HG03025 (cell line): ENCODE measurements around the gene SNRPD3.

Experiments used
- ATAC-seq: cut with Tn5 transposase; IDR thresholded peaks from one replicate; pipeline ENCODE4 v1.9.1; 2021; ENCODE audit warnings: mild to moderate bottlenecking, moderate library complexity; ENCODE audit not compliant: unreplicated experiment, low FRiP score

The SNRPD3 gene

DNA sequence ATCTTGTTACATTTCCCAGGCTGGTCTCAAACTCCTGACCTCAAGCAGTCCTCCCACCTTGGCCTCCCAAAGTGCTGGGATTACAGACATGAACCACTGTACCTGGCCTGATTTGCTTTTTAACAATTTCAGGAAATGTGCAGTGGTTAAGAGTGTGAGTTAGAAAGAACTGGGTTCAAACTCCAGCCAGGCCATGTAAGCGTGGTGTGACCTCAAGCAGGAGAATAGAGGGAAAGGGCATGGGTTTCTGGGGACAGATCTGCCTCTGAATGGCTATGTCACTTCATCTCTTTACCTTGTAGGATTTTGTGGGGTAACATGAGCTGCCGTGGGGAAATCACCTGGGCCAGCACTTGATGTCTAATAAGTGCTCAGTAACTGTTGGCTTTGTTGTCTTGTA is 9.3 kb downstream of the SNRPD3 start:
- ATAC-seq = no peak

DNA sequence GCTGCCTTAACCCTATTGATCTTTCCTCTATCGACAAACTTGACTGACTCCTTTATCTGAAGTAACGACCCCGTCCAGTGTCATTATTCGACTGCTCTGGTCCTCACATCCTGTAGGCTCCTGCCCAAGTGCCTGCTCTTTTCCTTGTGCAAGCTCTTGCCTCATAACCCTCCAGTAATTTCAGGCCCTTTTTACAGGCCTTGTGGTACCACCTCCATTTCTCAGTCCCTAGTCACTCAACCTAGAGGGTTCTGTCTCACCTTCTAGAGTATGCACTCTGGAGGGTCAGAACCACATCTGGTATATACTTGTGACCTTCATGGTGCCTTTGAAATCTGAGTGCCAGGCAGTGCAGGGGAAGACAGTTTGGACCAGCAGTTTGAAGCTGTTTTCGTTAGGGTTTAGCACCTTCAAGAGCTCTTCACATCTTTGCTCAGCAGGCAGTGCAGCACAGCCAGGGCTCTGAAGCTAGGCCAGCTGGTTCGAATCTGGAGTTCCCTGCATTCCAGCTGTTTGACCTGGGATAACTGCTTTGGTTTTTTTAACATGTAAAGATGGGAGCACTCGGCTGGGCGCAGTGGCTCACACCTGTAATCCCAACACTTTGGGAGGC is 11.2 kb downstream of the SNRPD3 start:
- no peak for ATAC-seq

DNA sequence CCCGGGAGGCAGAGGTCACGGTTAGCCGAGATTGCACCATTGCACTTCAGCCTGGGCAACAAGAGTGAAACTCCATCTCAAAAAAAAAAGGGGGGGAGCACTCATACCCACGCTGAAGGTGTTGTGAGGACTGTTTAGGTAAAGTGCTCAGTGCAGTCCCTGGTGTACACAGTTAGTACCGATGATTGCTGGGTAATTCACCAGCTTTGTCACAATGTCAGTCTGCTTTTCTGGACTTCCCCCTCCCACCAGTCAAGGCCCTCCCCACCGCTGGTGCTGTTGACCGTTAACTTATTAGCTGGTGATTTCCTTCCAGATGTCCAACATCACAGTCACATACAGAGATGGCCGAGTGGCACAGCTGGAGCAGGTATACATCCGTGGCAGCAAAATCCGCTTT is 11.9 kb downstream of the SNRPD3 start:
- no peak for ATAC-seq

DNA sequence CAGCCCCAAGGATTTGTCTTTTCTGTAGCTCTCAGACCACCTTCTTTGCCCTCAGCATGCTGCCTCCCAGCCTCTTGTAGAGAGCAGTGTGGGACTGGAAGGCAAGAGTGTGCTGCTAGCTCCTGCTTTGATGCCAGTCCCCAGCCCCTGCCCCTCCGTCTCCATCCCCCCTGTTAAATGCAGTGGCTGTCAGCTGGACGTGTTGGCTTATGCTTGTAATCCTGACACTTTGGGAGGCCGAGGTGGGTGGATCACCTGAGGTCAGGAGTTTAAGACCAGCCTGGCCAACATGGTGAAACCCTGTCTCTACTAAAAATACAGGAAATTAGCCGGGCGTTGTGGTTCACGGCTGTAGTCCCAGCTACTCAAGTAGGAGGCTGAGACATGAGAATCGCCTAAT is 15.5 kb downstream of the SNRPD3 start:
- no peak for ATAC-seq

DNA sequence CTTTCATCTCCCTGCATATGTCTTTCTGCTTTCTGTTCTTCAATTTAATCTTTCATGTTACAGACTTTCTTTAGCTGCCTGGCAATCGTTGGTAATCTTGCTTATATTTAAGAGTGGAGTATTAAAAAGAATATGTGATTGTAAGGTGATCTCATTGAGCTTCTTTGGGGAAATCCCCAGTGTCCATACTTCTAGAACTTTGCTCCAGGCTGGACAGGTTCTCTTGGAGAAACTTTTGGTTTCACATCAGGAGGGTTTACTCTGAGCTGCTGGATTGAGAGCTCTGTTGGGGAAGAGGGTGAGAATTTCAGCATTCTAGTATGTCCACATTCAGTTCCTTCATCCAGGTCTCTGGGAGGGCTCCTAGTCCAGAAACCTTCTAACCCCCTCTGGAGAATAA is 21.0 kb downstream of the SNRPD3 start:
- no peak for ATAC-seq

DNA sequence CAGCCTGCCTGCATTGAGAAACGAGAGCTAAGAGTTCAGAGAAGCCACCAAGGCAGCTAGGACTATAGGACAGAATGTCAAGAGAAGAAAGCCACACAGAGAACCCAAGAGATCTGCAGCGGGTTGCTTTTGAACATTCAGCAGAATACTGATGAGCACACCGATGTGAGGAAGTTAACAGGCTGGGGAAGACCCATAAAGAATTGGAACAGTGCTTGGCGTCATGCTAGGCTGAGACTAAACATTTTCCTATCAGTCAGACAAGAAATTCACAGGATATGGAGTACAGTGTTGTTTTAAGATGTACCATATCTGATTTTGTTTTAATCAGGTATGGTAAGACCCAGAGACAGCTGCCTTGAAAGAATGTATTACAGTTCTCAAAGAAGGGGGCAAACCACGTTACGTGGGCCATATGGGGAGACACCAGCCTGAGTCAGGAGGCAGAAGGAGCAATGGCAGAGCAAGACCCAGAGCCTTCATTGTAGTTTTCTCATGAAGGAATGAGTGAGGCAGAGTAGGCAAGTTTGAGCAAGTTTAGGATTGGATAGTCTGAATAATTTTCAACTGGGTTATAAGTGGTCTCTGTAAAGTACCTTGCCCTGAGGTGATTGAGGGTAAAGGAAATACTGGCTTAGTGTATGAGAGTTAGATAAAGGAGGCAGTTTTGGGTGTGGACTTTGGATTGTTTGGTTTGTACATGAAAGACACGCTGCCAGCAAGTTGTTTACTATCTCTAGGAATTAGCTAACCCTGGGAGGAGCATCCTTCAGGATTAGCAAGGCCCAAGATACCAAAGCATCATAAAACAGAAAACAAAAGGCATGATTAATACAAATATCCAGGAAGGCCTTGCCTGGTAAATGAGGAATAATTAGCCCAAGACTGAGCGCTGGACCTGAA is 22.8 kb downstream of the SNRPD3 start:
- ATAC-seq = no peak

DNA sequence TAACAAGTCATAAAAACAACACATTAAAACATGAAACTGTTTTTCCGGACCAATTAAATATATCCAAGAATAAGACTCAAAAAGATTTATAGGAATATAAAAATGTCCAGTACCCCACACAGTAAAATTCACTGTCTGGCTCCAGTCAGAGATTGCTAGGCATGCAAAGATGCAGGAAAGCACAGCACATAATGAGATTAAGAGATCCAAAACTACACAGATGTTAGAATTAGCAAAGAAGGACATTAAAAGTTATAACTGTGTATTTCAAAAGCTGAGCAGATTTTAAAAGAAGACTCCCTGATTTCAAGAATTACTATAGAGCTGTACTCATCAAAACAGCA is 23.4 kb downstream of the SNRPD3 start:
- ATAC-seq = no peak

DNA sequence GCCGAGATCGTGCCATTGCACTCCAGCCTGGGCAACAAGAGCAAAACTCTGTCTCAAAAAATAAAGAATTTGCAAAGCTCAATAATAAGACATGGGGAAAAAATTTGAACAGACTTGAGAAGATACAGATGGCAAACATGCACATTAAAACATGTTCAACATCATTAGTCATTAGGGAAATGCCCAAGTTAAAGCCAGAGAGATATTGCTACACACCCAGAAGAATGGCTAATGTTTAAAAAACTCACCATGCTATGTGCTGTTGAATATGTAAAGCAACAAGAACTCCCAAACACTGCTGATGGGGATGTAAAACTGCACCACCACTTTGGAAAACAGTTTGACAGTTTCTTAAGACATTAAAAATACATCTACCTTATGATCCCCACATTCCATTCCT is 24.5 kb downstream of the SNRPD3 start:
- ATAC-seq = no peak

DNA sequence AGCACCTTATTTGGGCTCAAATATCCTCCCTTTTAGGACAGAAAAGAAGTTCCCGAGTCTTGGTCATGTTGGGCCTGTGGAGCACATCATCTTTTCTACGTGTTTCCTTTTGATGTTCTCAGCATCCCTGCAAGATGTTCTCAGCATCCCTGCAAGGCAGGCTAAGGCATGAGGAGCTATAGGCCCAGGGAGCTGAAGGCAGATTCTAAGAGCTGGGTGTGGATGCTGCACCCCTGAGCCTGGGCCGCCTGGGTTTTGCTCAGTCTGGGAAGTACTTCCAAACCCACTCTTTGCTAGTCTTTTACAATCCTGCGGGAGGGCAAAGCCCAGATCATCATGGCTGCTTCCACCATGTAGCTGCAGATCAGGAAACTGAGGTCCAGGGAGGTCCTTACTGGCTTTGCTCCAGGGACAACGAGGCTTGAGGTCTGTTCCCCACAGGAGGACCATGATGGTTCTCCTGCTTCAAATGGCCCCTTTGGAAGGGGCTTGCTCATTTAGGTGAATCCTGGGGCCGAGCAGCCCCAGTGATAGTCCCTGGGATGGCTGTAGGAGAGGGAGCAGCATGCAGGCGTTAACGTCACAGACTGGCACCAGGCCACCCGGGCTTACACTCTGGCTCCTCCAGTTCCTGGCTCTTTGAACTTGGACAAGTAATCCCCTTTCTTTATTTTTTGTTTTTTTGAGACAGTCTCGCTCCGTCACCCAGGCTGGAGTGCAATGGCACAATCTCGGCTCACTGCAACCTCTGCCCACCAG is 26.4 kb downstream of the SNRPD3 start:
- ATAC-seq = no peak

DNA sequence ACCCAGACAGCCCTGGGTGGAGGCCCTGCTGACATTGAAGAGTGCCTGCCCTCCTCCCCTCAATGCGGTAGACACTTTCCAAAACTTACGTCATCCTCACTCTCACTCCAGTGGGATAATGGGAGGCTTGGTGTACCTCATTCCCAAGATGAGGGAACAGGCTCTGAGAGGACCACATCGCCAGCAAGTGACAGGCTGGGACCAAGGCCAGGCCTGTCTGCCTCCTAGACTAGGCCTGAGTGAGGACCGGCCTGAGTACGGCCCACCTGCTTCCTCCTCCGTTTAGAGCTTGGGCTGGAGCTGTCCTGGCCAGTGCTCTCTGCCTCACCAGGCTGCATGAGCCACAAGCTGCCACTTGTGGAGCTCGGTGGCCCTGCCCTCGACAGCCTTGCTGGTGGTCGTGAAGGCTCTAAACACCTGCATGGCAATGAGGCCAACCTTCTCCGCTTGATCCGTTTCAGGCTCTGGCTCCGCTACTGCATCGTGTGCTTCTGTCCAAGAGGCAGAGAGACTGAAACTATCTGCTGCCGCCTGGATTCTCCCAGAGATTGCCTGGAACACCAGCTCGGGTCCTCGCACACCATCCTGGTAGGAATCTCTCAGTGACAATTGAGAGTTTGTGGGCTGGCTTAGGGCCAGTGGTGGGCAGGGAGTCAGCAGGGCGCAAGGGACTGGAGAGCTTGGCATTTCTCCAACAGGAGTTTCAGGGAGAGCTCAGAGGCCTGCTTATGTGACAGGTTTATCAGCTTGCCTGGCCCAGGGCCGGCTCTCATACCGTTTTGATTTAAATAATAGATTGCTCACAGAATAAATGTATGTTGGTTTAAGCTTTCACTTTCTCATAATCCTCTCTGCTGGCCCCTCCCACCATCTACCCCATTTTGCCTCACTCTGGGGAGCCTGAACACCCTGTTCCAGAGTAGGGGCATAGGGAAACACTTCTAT is 27.7 kb downstream of the SNRPD3 start:
- ATAC-seq = no peak

DNA sequence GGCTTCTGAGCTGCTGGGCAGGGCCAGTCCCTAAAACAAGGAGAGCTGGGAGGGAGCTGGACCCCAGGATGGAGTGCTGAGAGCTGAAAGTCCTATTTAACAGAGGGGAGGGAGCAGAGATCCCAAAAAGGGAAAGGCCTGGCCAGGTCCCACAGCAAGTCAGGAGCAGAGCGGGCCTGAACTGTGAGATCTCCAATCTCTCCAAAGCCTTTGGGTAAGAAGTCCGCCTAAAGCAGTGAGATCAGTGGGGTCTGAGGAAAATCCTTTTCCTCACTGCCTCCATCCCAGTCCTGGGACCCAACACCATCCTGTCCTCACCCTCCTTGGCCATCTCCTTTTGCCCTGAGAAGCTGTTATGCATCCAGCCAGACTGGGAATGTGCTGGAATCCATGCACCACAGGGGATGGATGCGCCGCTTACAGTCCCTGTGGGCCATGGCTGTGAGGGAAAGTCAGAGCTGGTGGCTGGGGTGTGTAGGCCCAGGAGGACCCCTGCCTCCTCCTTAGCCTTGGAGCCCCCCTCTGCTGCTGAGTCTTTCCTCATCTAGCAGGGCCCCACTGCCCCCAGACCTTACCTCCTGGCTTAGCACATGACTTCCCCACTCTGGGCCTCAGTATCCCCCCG is 28.5 kb downstream of the SNRPD3 start:
- ATAC-seq = no peak

DNA sequence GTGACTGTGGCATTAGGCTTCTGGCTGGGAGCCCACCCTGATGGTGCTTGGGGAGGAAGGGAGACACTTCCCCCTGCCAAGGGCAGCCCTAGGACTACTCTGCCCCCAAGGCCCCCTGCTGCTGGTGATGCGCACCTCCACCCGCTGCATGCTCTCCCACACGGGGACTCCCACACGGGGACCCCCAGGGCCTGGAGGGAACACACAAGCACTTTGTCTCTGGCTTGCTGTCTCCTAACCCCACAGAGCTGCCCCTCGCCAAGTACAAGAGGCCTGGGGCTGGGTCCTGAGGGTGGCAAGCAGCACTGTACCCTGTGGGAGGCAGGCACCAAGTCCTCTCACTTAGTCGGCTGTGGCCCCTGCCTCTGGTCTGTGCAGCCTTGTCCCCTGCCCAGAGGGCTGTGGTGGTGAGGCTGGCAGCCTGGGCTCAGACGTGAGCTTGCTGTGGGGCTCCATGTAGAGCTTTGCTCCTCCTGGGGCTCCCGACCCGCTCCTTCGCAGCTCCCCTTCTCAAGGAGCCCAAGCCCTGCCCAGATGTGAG is 29.1 kb downstream of the SNRPD3 start:
- no peak for ATAC-seq

DNA sequence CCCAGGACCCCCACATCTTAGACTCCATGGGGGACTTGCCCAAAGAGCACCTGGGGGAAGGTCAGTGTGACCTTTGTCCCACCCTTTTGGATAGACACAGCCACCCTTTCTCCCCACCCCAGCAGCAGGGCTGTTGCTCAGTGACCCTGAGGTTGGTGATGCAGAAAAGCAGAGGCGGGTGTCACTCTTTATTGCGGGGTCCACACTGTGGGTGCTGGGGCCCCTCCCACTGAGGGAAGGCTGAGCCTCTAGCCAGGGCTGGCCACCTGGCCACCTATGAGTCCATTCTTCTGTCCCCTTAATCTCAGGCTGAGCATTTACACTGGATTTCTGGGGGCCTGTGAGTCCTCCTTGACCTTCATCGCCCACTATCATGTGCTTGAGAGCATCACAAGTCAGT is 29.7 kb downstream of the SNRPD3 start:
- no peak for ATAC-seq

DNA sequence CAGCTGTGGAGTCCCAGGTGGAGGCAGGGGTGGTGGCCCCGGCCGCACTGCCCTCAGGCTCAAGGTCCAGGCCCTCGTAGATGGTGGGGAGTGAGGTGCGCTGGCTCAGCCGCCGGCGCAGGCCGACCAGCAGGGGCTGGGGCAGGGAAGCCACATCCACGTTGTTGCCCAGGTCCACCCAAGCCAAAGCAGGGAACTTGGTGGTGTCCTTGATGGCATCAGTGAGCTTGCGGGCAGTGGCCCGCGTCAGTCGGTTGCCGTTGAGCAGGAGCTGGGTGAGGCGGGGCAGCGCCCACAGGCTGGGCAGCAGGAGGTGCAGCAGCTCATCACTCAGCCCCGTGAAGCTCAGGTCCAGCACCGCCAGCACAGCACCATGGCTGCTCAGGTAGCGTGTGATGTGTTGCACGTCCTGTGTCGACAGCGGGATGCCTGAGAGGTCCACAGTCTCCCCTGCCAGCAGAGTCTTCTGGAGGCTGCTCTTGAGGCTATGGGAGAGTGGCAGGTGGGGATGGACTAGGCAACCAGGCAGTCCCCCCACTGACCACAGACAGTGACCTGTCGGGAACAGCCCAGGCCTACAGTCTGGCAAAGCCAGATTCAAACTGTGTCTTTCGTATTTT is 30.2 kb downstream of the SNRPD3 start:
- no peak for ATAC-seq

DNA sequence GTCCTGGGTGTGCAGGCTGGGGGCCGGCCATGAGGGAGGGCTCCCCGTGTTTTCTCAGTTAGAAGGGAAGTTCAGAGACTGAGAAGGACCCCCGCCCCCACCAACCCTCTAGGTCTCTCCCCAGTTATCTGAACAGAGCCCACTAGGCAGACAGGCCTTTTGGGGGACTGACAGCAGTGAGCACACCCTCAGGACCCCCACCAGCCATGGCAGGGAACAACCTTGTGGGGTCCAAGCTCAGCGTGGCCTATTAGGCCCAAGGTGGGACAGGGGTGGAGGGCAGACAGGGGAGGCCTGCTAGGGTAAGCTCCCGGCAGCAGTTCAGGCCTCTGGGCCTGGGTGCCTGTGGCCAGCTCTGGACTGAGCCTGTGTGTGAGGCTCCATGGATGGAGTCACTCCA is 31.5 kb downstream of the SNRPD3 start:
- ATAC-seq = no peak

DNA sequence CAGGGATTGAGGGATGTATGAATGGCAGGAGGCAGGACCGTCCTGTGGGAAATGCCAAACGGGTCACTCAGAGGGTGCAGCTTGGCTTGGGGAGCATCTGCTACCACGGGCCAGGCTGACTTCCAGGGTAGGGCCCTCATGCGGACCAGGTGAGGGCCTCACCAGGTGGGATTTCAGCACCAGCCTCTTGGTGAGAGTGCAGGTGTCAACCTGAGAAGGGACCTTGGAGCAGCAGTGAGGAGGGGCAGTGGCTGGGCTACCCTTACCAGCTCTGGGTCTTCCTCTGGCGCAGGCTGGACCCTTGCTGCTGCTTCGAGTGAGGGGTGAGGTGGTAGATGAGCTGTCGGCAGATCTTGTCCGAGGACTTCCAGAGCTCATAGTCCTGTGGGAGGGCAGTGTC is 32.1 kb downstream of the SNRPD3 start:
- ATAC-seq = no peak

DNA sequence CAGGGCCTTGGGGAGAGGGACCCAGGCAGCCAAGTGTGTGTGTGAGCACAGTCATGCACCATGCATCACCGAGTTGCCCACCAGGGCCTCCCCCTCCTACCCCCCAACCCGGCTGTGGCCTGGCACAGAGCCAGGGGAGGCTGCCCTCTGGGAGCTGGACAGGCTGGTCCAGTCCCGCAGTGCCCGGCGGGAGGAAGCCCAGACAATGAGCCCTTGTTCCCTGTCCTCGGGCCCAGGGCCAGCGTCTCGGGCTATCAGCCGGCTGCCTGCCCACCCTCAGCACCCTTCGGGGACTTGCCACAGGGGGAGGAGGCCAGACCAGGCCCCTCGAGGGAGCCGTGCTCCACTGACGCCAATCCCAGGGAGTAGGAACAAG is 32.6 kb downstream of the SNRPD3 start:
- ATAC-seq = no peak

DNA sequence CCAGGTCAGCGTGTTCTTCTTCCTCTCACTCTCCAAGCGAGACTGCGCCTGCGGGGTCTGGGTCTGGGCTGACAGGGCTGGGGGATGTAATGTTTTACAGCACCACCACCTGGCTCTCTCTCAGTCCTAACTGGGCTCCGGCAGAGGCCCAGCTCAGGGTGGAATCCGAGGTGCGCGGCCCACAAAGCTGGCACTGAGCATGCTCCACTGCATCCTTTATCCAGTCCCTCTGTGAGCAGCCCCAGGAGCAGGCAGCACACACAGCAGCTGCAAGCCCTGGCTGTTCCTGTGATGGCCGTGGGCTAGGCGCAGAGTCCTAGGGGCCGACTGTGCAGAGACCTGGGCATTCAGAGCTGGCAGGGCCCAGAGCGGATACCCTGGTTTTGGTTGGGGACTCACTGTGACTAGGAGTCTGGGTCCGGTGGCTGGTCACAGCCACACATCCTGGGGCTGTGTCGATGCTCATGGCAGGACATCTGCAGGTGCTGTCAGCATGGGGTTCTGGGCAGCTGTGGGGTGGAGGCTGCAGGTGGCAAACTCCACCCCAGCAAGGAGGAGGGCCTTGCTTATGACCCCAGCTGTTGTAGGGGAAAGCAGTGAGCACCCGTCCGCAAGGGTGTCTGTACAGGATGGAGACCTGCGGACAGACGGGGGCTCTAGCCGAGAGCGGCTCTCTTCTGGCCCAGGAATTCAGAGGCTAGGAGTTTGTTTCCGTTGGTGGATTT is 33.1 kb downstream of the SNRPD3 start:
- ATAC-seq = no peak

DNA sequence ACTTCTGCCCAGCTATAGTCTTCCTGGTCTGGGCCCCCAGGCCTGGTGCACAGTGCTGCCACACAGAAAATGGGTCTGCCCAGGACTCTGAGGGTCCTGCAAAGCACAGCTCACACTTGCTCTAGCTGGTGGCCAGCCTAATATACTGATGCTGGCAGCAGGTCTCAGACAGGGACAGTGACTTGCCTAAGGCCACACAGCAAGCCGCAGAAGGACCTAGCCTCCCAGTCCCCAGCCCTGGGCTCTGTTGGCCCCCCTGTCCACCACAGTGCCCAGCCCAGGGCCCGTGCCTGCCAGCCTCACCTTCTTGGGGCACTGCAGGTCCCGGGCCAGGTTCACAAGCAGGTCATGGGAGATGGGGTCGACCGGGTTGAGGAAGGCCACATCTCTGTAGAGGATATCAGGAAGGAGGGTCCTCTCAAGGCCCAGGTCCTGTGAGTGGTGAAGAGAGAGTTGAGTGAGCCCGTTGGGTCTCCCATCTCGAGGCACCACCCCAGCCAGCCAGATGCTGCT is 33.8 kb downstream of the SNRPD3 start:
- ATAC-seq = no peak
